ENCODE results near the gene AHDC1. TPM values are rescaled to one million over a fixed set of nuclear protein-coding genes. Genes with fewer than 3 reads are reported as not detected.
"Not testable (repeated sequence)": the region's sequence is repeated elsewhere in the genome, so short reads cannot be mapped to it uniquely, and the experiment has no call there.

AHDC1 gene
- total and polyA plus RNA-seq, 2 donors (not counting 3 experiments of a cell fraction or from before 2014, with no cell fraction given) = 7.0 to 32.1 TPM

DNA sequence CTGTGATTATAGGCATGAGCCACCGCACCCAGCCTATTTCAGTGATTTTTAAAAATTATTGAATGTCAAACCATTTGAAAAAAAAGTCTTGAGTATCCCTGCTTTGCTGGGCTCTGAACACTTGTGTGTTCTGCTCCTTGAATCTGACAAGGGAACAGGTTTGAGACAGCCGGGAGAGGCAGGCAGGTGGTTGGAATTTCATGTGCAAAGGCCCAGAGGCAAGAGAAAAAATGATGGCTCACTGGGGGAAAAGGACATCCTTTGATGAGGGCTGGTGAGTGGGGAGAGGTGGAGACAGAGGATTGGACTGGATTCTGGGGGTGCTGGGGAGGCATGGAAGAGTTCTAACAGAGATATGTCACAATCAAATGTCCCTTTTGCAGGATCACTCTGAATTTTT lies 100.9 kb downstream of the AHDC1 start:
- Histone ChIP-seq H3K36me3 (ENCODE audit: control insufficient read depth in 2 of 2, extremely low read depth in 1 of 2, insufficient read depth in 2 of 2, low read length in 2 of 2) (no peaks in the 10 kb centered on the region), H4K20me1 (replicated peaks; ENCODE audit: control insufficient read depth, extremely low read depth, insufficient read depth, low read length) (no peaks in the 10 kb centered on the region), H3K27ac (ENCODE audit: insufficient read depth, low read depth, low read length) (no peak overlapping the region), H3K9me3 (replicated peaks; ENCODE audit: control insufficient read depth, insufficient read depth, low read length) (no peaks in the 10 kb centered on the region), H3K27me3 (ENCODE audit: control insufficient read depth in 2 of 2, insufficient read depth in 2 of 2, low read length in 2 of 2) (no peaks in the 10 kb centered on the region), H3K9ac (replicated peaks; ENCODE audit: extremely low read depth, insufficient read depth, low read length) (no peak overlapping the region), H3K4me2 (ENCODE audit: insufficient read depth, low read length) (no peak overlapping the region), H3K9me1 (replicated peaks; ENCODE audit: control insufficient read depth, extremely low read depth, insufficient read depth, low read length) (no peaks in the 10 kb centered on the region), H2AFZ (ENCODE audit: low read depth, low read length) (no peak overlapping the region), H3K79me2 (ENCODE audit: control insufficient read depth, insufficient read depth, low read length) (no peaks in the 10 kb centered on the region), H3K4me1 (ENCODE audit: control insufficient read depth, extremely low read depth, insufficient read depth, low read length) (peaks cover 4% of the 10 kb centered on the region), H3K4me3 (replicated peaks in 1 of 3; ENCODE audit: insufficient read depth in 1 of 3, low read depth in 1 of 3, low read length in 3 of 3) (no peak overlapping the region)
- DNase-seq (ENCODE audit: low read depth, low spot score) = no peak
- BruUV-seq (replicated peaks) = no TSS peak
- intact Hi-C loops (cut with micrococcal nuclease) = no loop called here
- POLR2A ChIA-PET = no interaction called here
- dilution Hi-C loops (cut with MboI; ENCODE audit: extremely low pct_ligation_motif_present, low sequenced_read_pairs) = no loop called here
- no peak for FAIRE-seq
- CTCF ChIA-PET = interaction anchor here (1.2 to 1.3 kb wide), 2 partner anchors 54 to 87 kb away, joined by 4 read pairs; no protein-coding TSS in a partner anchor
- TF ChIP-seq GATA2 (IDR thresholded peaks at IDR 0.05; ENCODE audit: insufficient read depth, insufficient read length, low read depth, low read length) (no peak), MYC (IDR thresholded peaks at IDR 0.05; ENCODE audit: low read depth, low read length) (no peak), FOS (IDR thresholded peaks at IDR 0.05; ENCODE audit: borderline replicate concordance, insufficient read depth, low read length) (no peak), POLR2AphosphoS5 (IDR thresholded peaks at IDR 0.05; ENCODE audit: insufficient read depth, low read depth, low read length) (no peak), MAX (IDR thresholded peaks at IDR 0.05; ENCODE audit: insufficient read depth, insufficient read length) (no peak), EZH2 (IDR thresholded peaks at IDR 0.05; ENCODE audit: borderline replicate concordance, low read depth, low read length, severe bottlenecking) (no peak), JUN (IDR thresholded peaks at IDR 0.05; ENCODE audit: borderline replicate concordance, insufficient read depth, insufficient read length, low read depth) (no peak), POLR2A (IDR thresholded peaks at IDR 0.05; ENCODE audit: low read depth, low read length) (no peak)
- TF ChIP-seq, protein P1, sequence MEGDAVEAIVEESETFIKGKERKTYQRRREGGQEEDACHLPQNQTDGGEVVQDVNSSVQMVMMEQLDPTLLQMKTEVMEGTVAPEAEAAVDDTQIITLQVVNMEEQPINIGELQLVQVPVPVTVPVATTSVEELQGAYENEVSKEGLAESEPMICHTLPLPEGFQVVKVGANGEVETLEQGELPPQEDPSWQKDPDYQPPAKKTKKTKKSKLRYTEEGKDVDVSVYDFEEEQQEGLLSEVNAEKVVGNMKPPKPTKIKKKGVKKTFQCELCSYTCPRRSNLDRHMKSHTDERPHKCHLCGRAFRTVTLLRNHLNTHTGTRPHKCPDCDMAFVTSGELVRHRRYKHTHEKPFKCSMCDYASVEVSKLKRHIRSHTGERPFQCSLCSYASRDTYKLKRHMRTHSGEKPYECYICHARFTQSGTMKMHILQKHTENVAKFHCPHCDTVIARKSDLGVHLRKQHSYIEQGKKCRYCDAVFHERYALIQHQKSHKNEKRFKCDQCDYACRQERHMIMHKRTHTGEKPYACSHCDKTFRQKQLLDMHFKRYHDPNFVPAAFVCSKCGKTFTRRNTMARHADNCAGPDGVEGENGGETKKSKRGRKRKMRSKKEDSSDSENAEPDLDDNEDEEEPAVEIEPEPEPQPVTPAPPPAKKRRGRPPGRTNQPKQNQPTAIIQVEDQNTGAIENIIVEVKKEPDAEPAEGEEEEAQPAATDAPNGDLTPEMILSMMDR (IDR thresholded peaks at IDR 0.05; ENCODE audit: extremely low read depth in 1 of 2, insufficient read depth in 1 of 2, low read depth in 1 of 2, low read length in 2 of 2) = no peak

DNA sequence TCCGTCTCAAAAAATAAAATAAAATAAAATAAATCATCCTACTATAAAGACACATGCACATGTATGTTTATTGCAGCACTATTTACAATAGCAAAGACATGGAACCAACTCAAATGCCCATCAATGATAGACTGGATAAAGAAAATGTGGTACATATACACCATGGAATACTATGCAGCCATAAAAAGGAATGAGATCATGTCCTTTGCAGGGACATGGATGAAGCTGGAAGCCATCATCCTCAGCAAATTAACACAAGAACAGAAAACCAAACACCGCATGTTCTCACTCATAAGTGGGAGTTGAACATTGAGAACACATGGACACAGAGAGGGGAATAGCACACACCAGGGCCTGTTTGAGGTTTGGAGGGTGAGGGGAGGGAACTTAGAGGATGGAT lies 102.8 kb downstream of the AHDC1 start:
- H3K36me3 ChIP-seq (ENCODE audit: control insufficient read depth in 2 of 2, extremely low read depth in 1 of 2, insufficient read depth in 2 of 2, low read length in 2 of 2); H3K27me3 ChIP-seq (ENCODE audit: control insufficient read depth in 2 of 2, insufficient read depth in 2 of 2, low read length in 2 of 2); H3K9ac ChIP-seq (replicated peaks; ENCODE audit: extremely low read depth, insufficient read depth, low read length); H3K4me1 ChIP-seq (ENCODE audit: control insufficient read depth, extremely low read depth, insufficient read depth, low read length); CTCF ChIA-PET; BruUV-seq (replicated peaks); POLR2A ChIA-PET; H3K4me2 ChIP-seq (ENCODE audit: insufficient read depth, low read length); H3K4me3 ChIP-seq (replicated peaks in 1 of 3; ENCODE audit: insufficient read depth in 1 of 3, low read depth in 1 of 3, low read length in 3 of 3); H3K9me1 ChIP-seq (replicated peaks; ENCODE audit: control insufficient read depth, extremely low read depth, insufficient read depth, low read length); H3K79me2 ChIP-seq (ENCODE audit: control insufficient read depth, insufficient read depth, low read length); H4K20me1 ChIP-seq (replicated peaks; ENCODE audit: control insufficient read depth, extremely low read depth, insufficient read depth, low read length); H3K27ac ChIP-seq (ENCODE audit: insufficient read depth, low read depth, low read length); H2AFZ ChIP-seq (ENCODE audit: low read depth, low read length); DNase-seq (ENCODE audit: low read depth, low spot score); FAIRE-seq; H3K9me3 ChIP-seq (replicated peaks; ENCODE audit: control insufficient read depth, insufficient read depth, low read length); intact Hi-C loops (cut with micrococcal nuclease); dilution Hi-C loops (cut with MboI; ENCODE audit: extremely low pct_ligation_motif_present, low sequenced_read_pairs): not testable (repeated sequence)
